ENCODE data around the gene ZNF362. TPM values are rescaled to one million over a fixed set of nuclear protein-coding genes. Genes with fewer than 3 reads are reported as not detected.

The ZNF362 gene
- total and polyA plus RNA-seq, 2 of the 13 experiments (the other 11 are each of a cell fraction or from before 2014, with no cell fraction given) = 8.3 to 14.2 TPM

GRCh38 chr1:33349778-33350610 lies 93.7 kb downstream of the ZNF362 start (continued):
- TF ChIP-seq ZNF839 (CRISPR knock-in tag; IDR thresholded peaks at IDR 0.05; ENCODE audit: borderline replicate concordance) (0 out of 2 replicates have a peak, but pooled peaks have one; percentile 72), HOMEZ (CRISPR knock-in tag; IDR thresholded peaks at IDR 0.05; ENCODE audit: low read depth) (no peak), ZNF441 (CRISPR knock-in tag; IDR thresholded peaks at IDR 0.05; ENCODE audit: borderline replicate concordance) (peak; percentile 77; the same call in 1 of the 2 replicates), IRF2 (CRISPR knock-in tag; IDR thresholded peaks at IDR 0.05) (no peak), PHF5A (CRISPR knock-in tag; IDR thresholded peaks at IDR 0.05; ENCODE audit: low read depth, unreplicated experiment) (no peak), ZNF230 (CRISPR knock-in tag; IDR thresholded peaks at IDR 0.05) (no peak), ZZZ3 (CRISPR knock-in tag; IDR thresholded peaks at IDR 0.05; ENCODE audit: borderline replicate concordance) (no peak), ZNF879 (CRISPR knock-in tag; IDR thresholded peaks at IDR 0.05) (no peak), ZFP1 (CRISPR knock-in tag; IDR thresholded peaks at IDR 0.05) (no peak), ZNF605 (CRISPR knock-in tag; IDR thresholded peaks at IDR 0.05) (peak; percentile 93), ZMYM4 (CRISPR knock-in tag; IDR thresholded peaks at IDR 0.05) (peak; percentile 51; the same call in 1 of the 2 replicates), ZNF30 (CRISPR knock-in tag; IDR thresholded peaks at IDR 0.05) (peak; percentile 86), AHR (CRISPR knock-in tag; IDR thresholded peaks at IDR 0.05) (no peak), ZNF256 (CRISPR knock-in tag; conservative IDR thresholded peaks at IDR 0.05) (peak; percentile 82; the same call in 1 of the 2 replicates), EEA1 (CRISPR knock-in tag; IDR thresholded peaks at IDR 0.05; ENCODE audit: borderline replicate concordance) (no peak), MAX (IDR thresholded peaks at IDR 0.05) (peak; percentile 84), ZNF331 (CRISPR knock-in tag; IDR thresholded peaks at IDR 0.05) (no peak), DZIP1 (CRISPR knock-in tag; IDR thresholded peaks at IDR 0.05) (no peak), GMEB2 (CRISPR knock-in tag; IDR thresholded peaks at IDR 0.05; ENCODE audit: low read depth) (no peak), SIX4 (CRISPR knock-in tag; IDR thresholded peaks at IDR 0.05) (no peak), BCL3 (CRISPR knock-in tag; IDR thresholded peaks at IDR 0.05) (peak; percentile 77; the same call in 1 of the 2 replicates), ZFAT (CRISPR knock-in tag; conservative IDR thresholded peaks at IDR 0.05) (no peak; the same call in 1 of the 2 replicates), HDAC6 (IDR thresholded peaks at IDR 0.05; ENCODE audit: low read depth, low read length) (no peak), ZNF335 (CRISPR knock-in tag; IDR thresholded peaks at IDR 0.05) (no peak)

All from HepG2 (cell line).